Measurements from ENCODE around the gene CADM2. TPM values are rescaled to one million over a fixed set of nuclear protein-coding genes. Genes with fewer than 3 reads are reported as not detected.
A peak's percentile ranks its signal among the peaks of the same experiment; 100 is the strongest.

Gene CADM2
- total RNA-seq, 1 donor from 2014 or later, result 4.0 TPM

GRCh38 chr3:85077018-85077417 lies 118.2 kb downstream of the CADM2 start:
- no peak for DNase-seq (ENCODE audit: extremely low spot score, unreplicated experiment)
- H3K4me1 Mint-ChIP-seq (ENCODE audit: unreplicated experiment), result no peaks in the 10 kb centered on the region
- no peaks in the 10 kb centered on the region for H3K9me3 Mint-ChIP-seq
- no peak overlapping the region for H3K27ac Mint-ChIP-seq
- H3K36me3 Mint-ChIP-seq, result no peaks in the 10 kb centered on the region
- H3K4me3 Mint-ChIP-seq, result no peak overlapping the region
- no peak for TF ChIP-seq CTCF (conservative IDR thresholded peaks at IDR 0.05)
- no peaks in the 10 kb centered on the region for H3K27me3 Mint-ChIP-seq

DNA sequence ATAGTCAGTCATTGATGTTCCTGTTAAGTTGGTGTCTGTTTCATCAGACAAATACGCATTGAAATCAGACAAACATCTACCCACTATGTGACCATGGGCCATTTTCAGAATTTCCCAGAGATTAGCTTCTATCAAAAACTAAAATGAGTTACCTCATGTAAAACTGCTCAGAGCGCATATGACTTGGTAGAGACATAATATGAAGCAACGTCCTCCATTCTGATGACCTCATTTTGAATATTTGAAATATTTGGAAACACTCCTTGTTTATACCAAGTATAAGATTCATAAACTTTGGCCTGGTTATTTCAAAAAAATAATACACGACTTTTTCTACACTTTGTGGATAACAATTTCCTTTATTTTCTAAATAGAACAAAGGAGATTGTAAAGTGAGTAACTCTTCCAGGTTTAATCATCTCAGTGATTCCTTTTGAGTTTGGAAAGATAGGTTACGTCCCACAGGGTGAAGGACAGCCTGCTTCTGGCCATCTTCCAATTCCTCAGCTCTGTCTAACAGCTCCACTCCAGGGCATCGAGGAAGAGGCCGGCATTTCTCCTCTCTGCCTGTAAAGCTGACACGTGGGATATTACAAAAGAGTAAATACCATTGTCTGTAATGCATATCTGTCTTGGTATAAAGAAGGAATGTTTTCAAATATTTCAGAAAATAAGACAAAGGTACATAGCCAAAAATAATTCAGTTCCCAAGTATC lies 122.6 kb downstream of the CADM2 start:
- Mint-ChIP-seq H3K27me3 (no peaks in the 10 kb centered on the region), H3K4me1 (ENCODE audit: unreplicated experiment) (no peaks in the 10 kb centered on the region), H3K4me3 (no peak overlapping the region), H3K9me3 (no peaks in the 10 kb centered on the region), H3K36me3 (no peaks in the 10 kb centered on the region), H3K27ac (peak overlapping the region; percentile 65)
- TF ChIP-seq CTCF (conservative IDR thresholded peaks at IDR 0.05), result no peak
- no peak for DNase-seq (ENCODE audit: extremely low spot score, unreplicated experiment)

DNA sequence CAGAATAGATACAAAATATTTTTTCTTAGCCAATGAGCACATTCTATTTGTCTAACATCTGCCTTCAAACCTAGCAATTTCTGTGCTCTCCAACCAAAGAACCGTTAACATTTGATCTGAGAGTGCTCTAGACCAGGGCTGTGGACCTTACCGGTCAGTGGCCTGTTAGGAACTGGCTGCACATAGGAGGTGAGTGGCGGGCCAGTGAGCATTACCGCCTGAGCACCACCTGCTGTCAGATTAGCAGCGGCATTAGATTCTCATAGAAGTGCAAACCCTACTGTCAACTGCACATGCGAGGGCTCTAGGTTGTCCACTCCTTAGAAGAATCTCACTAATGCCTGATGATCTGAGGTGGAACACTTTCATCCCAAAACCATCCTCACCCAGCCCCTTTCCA lies 131.7 kb downstream of the CADM2 start:
- Mint-ChIP-seq H3K27ac (no peak overlapping the region), H3K4me3 (no peak overlapping the region), H3K9me3 (no peaks in the 10 kb centered on the region), H3K27me3 (no peaks in the 10 kb centered on the region), H3K4me1 (ENCODE audit: unreplicated experiment) (no peaks in the 10 kb centered on the region), H3K36me3 (no peaks in the 10 kb centered on the region)
- no peak for TF ChIP-seq CTCF (conservative IDR thresholded peaks at IDR 0.05)
- DNase-seq (ENCODE audit: extremely low spot score, unreplicated experiment), result no peak

GRCh38 chr3:85100316-85100715 lies 141.5 kb downstream of the CADM2 start:
- peaks cover 3% of the 10 kb centered on the region for H3K4me1 Mint-ChIP-seq (ENCODE audit: unreplicated experiment)
- DNase-seq (ENCODE audit: extremely low spot score, unreplicated experiment), result no peak
- H3K27ac Mint-ChIP-seq, result no peak overlapping the region
- H3K4me3 Mint-ChIP-seq, result no peak overlapping the region
- H3K36me3 Mint-ChIP-seq, result no peaks in the 10 kb centered on the region
- no peak for TF ChIP-seq CTCF (conservative IDR thresholded peaks at IDR 0.05)
- H3K27me3 Mint-ChIP-seq, result no peaks in the 10 kb centered on the region
- no peaks in the 10 kb centered on the region for H3K9me3 Mint-ChIP-seq

DNA sequence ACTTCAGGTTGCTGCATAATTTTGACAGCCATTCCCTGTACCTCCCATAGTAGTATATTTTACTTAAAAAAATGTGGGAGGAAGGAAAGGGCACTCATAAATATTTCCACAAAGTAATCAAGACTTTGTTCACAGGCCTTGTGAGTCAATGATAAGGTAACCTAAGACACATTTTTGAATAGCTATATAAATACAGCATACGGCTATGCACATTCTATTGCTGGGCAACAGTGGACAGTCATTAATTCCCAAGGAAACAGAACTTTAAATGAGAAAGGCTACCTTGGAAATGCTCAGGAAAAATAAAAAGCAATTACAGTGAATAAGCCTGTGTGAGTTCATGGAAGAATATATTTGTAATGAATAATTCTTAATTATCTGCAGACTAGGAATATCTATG lies 144.0 kb downstream of the CADM2 start:
- H3K27ac Mint-ChIP-seq, result no peak overlapping the region
- TF ChIP-seq CTCF (conservative IDR thresholded peaks at IDR 0.05), result no peak
- H3K4me3 Mint-ChIP-seq, result no peak overlapping the region
- no peak for DNase-seq (ENCODE audit: extremely low spot score, unreplicated experiment)
- H3K27me3 Mint-ChIP-seq, result no peaks in the 10 kb centered on the region
- H3K4me1 Mint-ChIP-seq (ENCODE audit: unreplicated experiment), result peaks cover 3% of the 10 kb centered on the region
- H3K9me3 Mint-ChIP-seq, result no peaks in the 10 kb centered on the region
- no peaks in the 10 kb centered on the region for H3K36me3 Mint-ChIP-seq
